SK-N-MC (cell line): ENCODE results near the gene LARP7.
A peak's percentile ranks its signal among the peaks of the same experiment; 100 is the strongest.
"Not testable (repeated sequence)": the region's sequence is repeated elsewhere in the genome, so short reads cannot be mapped to it uniquely, and the experiment has no call there.

Experiments
- DNase-seq: peaks from one replicate; pipeline ENCODE4 v3.0.0-alpha.2; 2011; ENCODE audit warnings: low read depth, low spot score
- H3K27ac ChIP-seq: fragments of 200-600 bp; sonication (generic); 2 replicates; pipeline ENCODE4 v1.5.1; 2016; ENCODE audit warnings: mixed run types
- H3K36me3 ChIP-seq: fragments of 200-600 bp; sonication (generic); 2 replicates; pipeline ENCODE4 v1.6.1; 2017; ENCODE audit warnings: antibody characterized with exemption, low read length, mixed read lengths; ENCODE audit not compliant: insufficient read depth
- H3K4me3 ChIP-seq: fragments of 200-600 bp; sonication (generic); 2 replicates; pipeline ENCODE4 v1.5.1; 2016
- H3K9ac ChIP-seq: fragments of 200-600 bp; sonication (generic); 2 replicates; pipeline ENCODE4 v1.8.0; 2017; ENCODE audit warnings: mixed run types, mixed read lengths; ENCODE audit not compliant: insufficient read length
- H3K9me3 ChIP-seq: fragments of 200-600 bp; sonication (generic); 2 replicates; pipeline ENCODE4 v1.6.1; 2017; ENCODE audit warnings: low read depth, mild to moderate bottlenecking, antibody characterized with exemption, low read length, moderate library complexity, mixed read lengths
- EZH2 ChIP-seq: fragments of 200-600 bp; sonication (generic); IDR thresholded peaks from one replicate; pipeline ENCODE4 v1.6.1; 2017; ENCODE audit warnings: antibody characterized with exemption
- FOXP2 ChIP-seq: optimal IDR thresholded peaks from 2 replicates; pipeline ENCODE3; 2011; ENCODE audit warnings: mild to moderate bottlenecking, moderate library complexity; ENCODE audit not compliant: insufficient read depth; ENCODE audit errors: extremely low read length, control extremely low read depth
- POLR2AphosphoS5 ChIP-seq: IDR thresholded peaks from 2 replicates; pipeline ENCODE4 v1.6.1; 2012; ENCODE audit warnings: mild to moderate bottlenecking, low read depth, low read length, borderline replicate concordance

The LARP7 gene

GRCh38 chr4:112702892-112703291 is 65.9 kb downstream of the LARP7 start:
- Histone ChIP-seq H3K9ac (no peak overlapping the region), H3K36me3 (no peaks in the 10 kb centered on the region), H3K27ac (no peak overlapping the region), H3K9me3 (no peaks in the 10 kb centered on the region), H3K4me3 (no peak overlapping the region)
- no peak for DNase-seq
- TF ChIP-seq POLR2AphosphoS5, result no peak
- no peak for TF ChIP-seq EZH2

GRCh38 chr4:112704322-112704721 is 67.4 kb downstream of the LARP7 start:
- H3K9ac ChIP-seq, result no peak overlapping the region
- no peak for DNase-seq
- H3K9me3 ChIP-seq, result no peaks in the 10 kb centered on the region
- no peak overlapping the region for H3K4me3 ChIP-seq
- no peaks in the 10 kb centered on the region for H3K36me3 ChIP-seq
- TF ChIP-seq EZH2, result no peak
- TF ChIP-seq POLR2AphosphoS5, result no peak
- no peak for TF ChIP-seq FOXP2
- no peak overlapping the region for H3K27ac ChIP-seq

GRCh38 chr4:112704991-112705845 is 68.3 kb downstream of the LARP7 start:
- no peak for DNase-seq
- no peaks in the 10 kb centered on the region for H3K36me3 ChIP-seq
- no peak overlapping the region for H3K27ac ChIP-seq
- no peak for TF ChIP-seq POLR2AphosphoS5
- TF ChIP-seq EZH2, result no peak
- no peak for TF ChIP-seq FOXP2
- H3K9me3 ChIP-seq, result no peaks in the 10 kb centered on the region
- no peak overlapping the region for H3K9ac ChIP-seq
- H3K4me3 ChIP-seq, result peak overlapping the region; percentile 75

GRCh38 chr4:112705891-112706839 is 69.2 kb downstream of the LARP7 start:
- H3K27ac ChIP-seq, result not testable (repeated sequence)
- Histone ChIP-seq H3K4me3 (peak overlapping the region; percentile 91), H3K9ac (peak overlapping the region; percentile 34)

DNA sequence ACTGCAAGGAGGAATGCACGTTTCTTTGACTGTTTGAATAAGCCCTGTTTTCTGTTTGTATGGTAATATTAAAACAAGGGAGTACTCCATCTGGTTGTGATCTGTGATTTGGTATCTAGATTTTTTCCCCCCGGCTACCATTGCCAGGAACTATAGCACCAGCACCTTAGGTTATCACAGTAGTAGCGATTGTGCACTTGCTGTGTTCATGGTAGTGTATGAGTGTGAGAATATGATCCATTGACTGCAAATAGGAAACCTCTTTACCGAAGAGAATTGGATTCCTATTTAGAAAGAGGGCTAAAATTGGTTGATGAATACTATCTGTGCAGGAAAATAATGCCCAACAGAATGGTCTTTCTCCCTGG is 69.9 kb downstream of the LARP7 start:
- Histone ChIP-seq H3K9me3 (no peaks in the 10 kb centered on the region), H3K36me3 (no peaks in the 10 kb centered on the region), H3K27ac (no peak overlapping the region), H3K9ac (peak overlapping the region; percentile 34), H3K4me3 (peak overlapping the region; percentile 91)
- TF ChIP-seq FOXP2 (no peak), POLR2AphosphoS5 (no peak)
- DNase-seq, result no peak

More at GRCh38 chr4:112705891-112706839, 69.2 kb downstream of the LARP7 start:
- DNase-seq, H3K36me3 ChIP-seq, H3K9me3 ChIP-seq: not testable (repeated sequence)
